ENCODE results near the gene ZNF430.
A peak's percentile ranks its signal among the peaks of the same experiment; 100 is the strongest.
"Not testable (repeated sequence)": the region's sequence is repeated elsewhere in the genome, so short reads cannot be mapped to it uniquely, and the experiment has no call there.

ZNF430 gene

GRCh38 chr19:21020298-21021227, at the start of gene ZNF430:
TSS of gene ZNF430 (plus strand) at chr19:21020657. CDS start at chr19:21020801, 144 bp downstream.
- peak; percentile 91 for FAIRE-seq

GRCh38 chr19:20992788-20993187, 27.7 kb upstream of the ZNF430 start:
- FAIRE-seq, result not testable (repeated sequence)

- no peak for FAIRE-seq
Measured at GRCh38 chr19:20999731-21000352, 20.6 kb upstream of the ZNF430 start.

GRCh38 chr19:21021238-21021637, 781 bp downstream of the ZNF430 start:
- not testable (repeated sequence) for FAIRE-seq

GRCh38 chr19:21022996-21023395, 2.5 kb downstream of the ZNF430 start:
- FAIRE-seq, result no peak

GRCh38 chr19:21023901-21024300, 3.4 kb downstream of the ZNF430 start:
- FAIRE-seq, result no peak

GRCh38 chr19:21028969-21029268, 8.5 kb downstream of the ZNF430 start:
- no peak for FAIRE-seq

GRCh38 chr19:21045028-21045427, 24.6 kb downstream of the ZNF430 start:
- no peak for FAIRE-seq

GRCh38 chr19:21046489-21046888, 26.0 kb downstream of the ZNF430 start:
- no peak for FAIRE-seq

- FAIRE-seq, result peak; percentile 35
Measured at GRCh38 chr19:21047716-21048115, 27.3 kb downstream of the ZNF430 start.

- no peak for FAIRE-seq
Measured at GRCh38 chr19:21052902-21053301, 32.4 kb downstream of the ZNF430 start.

GRCh38 chr19:21065336-21065735, 44.9 kb downstream of the ZNF430 start:
- FAIRE-seq, result no peak

GRCh38 chr19:21082011-21082975, 61.8 kb downstream of the ZNF430 start, which contains the start of gene ZNF714:
TSS of gene ZNF714 (plus strand) at chr19:21082203. CDS start at chr19:21098269, 16,066 bp downstream.
- peak; percentile 96 for FAIRE-seq

GRCh38 chr19:21084343-21084742, 63.9 kb downstream of the ZNF430 start:
- no peak for FAIRE-seq

GRCh38 chr19:21087871-21088270, 67.4 kb downstream of the ZNF430 start:
- peak; percentile 30 for FAIRE-seq

- no peak for FAIRE-seq
Measured at GRCh38 chr19:21092109-21092508, 71.7 kb downstream of the ZNF430 start.

GRCh38 chr19:21094347-21095025, 74.0 kb downstream of the ZNF430 start:
- FAIRE-seq, result no peak

GRCh38 chr19:21098291-21098690, 77.8 kb downstream of the ZNF430 start:
- no peak for FAIRE-seq

- FAIRE-seq, result no peak
Measured at GRCh38 chr19:21101521-21102242, 81.2 kb downstream of the ZNF430 start.

- no peak for FAIRE-seq
Measured at GRCh38 chr19:21109116-21109515, 88.7 kb downstream of the ZNF430 start.

Data from A204.1 (cell line).